GM19035 (cell line): Measurements from ENCODE around the gene TGIF2.
A peak's percentile ranks its signal among the peaks of the same experiment; 100 is the strongest.
"Not testable (repeated sequence)": the region's sequence is repeated elsewhere in the genome, so short reads cannot be mapped to it uniquely, and the experiment has no call there.

ENCODE experiments used
- ATAC-seq: cut with Tn5 transposase; IDR thresholded peaks from one replicate; pipeline ENCODE4 v1.9.1; 2021; ENCODE audit not compliant: unreplicated experiment

Gene TGIF2

DNA sequence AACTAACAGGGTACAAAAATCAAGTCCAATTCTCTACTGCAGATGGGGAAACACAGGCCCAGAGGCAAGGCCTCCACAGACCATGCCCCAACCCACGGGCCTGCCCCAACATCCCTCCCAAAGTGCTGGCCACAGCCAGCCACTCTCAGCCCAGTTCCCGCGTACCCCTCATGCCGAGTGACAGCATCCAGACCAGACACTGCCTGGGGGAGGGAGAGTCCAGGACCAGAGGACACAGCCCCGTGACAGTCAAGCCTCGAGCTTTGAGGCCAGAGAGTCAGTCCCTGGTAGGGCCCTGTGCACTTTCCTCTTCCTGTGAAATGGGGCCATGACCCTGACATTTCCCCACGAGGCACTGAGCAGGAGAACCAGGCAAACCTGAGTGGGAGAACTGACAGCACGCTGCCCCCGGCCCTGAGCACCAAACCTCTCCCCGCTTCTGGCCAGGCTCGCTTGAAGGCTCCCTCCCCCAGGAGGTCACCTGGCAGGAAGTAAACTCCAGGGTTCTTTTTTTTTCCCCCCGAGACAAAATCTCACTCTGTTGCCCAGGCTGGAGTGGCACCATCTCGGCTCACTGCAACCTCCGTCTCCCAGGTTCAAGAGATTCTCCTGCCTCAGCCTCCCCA is 27.2 kb upstream of the TGIF2 start:
- no peak for ATAC-seq

- no peak for ATAC-seq
These were observed 26.0 kb upstream of the TGIF2 start for GRCh38 chr20:36547186-36548005.

DNA sequence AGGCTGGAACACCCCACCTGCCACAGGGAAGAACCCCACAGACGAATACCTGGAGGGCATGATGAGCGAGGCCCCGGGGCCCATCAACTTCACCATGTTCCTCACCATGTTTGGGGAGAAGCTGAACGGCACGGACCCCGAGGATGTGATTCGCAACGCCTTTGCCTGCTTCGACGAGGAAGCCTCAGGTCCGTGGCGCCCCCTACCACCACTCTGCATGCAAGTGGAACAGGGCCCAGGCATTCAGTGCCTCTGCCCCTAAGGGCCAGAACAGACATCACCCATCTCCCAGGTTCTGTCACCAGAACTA is 25.4 kb upstream of the TGIF2 start:
- no peak for ATAC-seq

- no peak for ATAC-seq
These were observed 24.4 kb upstream of the TGIF2 start for GRCh38 chr20:36548704-36549627.

DNA sequence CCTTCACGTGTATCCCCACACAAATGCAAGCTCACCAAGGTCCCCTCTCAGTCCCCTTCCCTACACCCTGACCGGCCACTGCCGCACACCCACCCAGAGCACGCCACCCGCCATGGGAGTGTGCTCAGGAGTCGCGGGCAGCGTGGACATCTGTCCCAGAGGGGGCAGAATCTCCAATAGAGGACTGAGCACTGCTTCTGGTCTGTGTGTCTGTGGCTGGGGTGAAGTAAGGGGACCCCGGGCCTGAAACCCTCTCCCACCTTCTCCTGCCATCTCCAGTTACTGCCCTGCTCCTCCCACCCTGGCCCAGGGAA is 23.8 kb upstream of the TGIF2 start:
- ATAC-seq = no peak

GRCh38 chr20:36549942-36550789 is 23.2 kb upstream of the TGIF2 start:
- ATAC-seq = no peak

DNA sequence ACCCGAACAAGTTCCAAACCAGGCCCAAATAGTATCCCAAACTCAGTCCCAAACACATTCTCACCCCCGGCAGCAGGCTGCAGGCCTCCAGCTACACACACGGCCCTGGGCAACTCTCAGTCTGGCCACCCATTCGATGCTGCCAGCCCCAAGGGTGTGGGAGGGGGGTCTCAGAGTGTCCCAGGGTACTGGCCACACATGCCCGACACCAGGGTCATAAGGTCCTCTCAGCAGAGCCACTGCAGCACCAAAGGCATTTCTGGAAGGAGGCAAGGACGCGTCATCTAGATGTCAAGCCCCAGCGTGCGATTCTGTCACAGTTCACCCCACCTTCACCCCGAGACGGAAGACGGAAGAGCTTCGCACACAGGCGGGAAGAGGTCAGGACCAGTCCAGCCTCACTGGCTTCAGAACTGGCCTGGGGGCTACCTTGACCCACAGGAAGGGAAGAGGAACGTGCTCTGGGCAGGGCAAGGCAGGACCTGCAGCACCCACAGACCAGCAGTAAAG is 22.6 kb upstream of the TGIF2 start:
- ATAC-seq = no peak

GRCh38 chr20:36555248-36555647 is 18.1 kb upstream of the TGIF2 start:
- ATAC-seq = no peak

DNA sequence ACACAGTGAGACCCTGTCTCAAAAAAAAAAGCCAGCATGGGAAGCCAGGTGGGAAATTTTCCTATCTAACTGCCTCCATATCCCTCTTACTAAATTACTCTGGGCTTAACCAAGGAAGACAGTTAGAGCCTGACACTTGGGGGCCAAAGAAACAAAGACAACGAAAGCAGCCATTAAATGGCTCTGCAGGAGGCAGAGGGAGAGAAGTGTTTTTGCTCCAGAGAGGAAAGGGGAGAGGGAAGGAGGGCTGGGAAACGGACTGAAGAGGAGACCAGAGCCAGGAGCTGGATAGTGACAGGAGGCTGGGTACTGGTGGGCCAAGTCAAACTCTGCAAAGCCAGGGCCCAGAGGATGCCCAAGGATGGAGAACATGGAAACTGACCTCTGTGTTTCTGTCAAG is 10.7 kb upstream of the TGIF2 start:
- no peak for ATAC-seq

GRCh38 chr20:36563374-36563773 is 10.0 kb upstream of the TGIF2 start:
- ATAC-seq = no peak

- not testable (repeated sequence) for ATAC-seq
These were observed 9.2 kb upstream of the TGIF2 start for GRCh38 chr20:36564078-36564725.

GRCh38 chr20:36564726-36565121 is 8.7 kb upstream of the TGIF2 start:
- not testable (repeated sequence) for ATAC-seq

DNA sequence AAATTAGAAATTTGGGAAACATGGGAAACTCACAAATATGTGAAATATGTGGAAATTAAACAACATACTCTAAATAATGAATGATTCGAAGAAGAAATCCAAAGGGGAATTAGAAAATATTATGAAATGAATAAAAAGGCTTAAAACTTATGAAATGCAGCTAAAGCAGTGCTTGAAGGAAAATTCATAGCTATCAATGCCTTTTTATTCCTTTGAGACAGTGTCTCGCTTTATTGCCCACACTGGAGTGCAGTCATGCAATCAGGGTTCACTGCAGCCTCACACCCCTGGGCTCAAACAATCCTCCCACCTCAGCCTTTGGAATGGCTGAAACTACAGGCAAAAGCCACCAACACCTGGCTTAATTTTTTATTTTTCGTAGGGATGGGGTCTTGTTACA is 7.9 kb upstream of the TGIF2 start:
- no peak for ATAC-seq

DNA sequence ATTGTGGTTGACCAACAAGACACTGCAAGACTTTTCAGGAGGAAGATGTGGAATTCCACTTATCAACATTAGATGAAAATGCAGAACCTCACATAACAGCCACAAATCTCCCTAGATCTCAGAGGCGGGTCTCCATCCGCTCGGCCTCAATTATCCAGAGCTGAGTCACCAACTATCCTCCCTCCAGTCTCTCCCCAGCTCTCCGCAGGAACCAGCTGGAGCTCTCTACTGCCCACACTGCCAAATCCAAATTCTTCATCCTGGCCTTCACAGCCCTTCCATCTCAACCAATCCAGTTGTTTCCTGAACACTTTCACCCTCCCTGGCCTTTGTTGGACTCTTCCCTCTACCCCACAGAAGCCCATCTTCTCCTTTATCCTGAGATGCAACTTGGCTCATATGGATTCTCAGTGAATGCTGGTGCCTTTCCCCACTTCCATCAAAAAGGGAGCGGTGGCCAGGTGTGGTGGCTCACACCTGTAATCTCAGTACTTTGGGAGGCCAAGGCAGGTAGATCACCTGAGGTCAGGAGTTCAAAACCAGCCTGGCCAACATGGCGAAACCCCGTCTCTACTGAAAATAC is 3.5 kb upstream of the TGIF2 start:
- no peak for ATAC-seq

- no peak for ATAC-seq
These were observed 1.6 kb upstream of the TGIF2 start for GRCh38 chr20:36571564-36572504.

DNA sequence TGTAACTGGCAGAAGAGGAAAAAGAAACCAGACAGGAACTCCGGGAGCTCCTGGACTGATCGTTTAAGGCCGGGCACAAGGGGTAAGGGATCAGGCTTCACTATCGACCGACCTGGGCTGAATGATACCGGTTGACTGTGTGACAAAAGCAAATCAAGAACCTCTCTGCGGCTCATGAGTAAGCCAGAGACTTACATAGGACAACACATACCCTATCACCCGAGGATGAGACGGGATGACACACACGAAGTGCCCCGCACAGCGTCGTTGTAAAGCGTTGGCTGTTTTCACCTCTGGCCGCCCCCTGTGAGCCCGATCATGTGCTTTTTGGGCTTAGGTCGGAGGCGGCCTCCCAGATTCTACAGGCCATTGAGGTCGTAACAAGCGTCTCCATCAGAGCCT is 695 bp upstream of the TGIF2 start:
- peak; percentile 29 for ATAC-seq

- no peak for ATAC-seq
These were observed 485 bp downstream of the TGIF2 start for GRCh38 chr20:36573798-36574365.

- no peak for ATAC-seq
These were observed 1.2 kb downstream of the TGIF2 start for GRCh38 chr20:36574366-36575135.
